ENCODE results near the gene PANK1.
"Not testable (repeated sequence)": the region's sequence is repeated elsewhere in the genome, so short reads cannot be mapped to it uniquely, and the experiment has no call there.

The PANK1 gene

DNA sequence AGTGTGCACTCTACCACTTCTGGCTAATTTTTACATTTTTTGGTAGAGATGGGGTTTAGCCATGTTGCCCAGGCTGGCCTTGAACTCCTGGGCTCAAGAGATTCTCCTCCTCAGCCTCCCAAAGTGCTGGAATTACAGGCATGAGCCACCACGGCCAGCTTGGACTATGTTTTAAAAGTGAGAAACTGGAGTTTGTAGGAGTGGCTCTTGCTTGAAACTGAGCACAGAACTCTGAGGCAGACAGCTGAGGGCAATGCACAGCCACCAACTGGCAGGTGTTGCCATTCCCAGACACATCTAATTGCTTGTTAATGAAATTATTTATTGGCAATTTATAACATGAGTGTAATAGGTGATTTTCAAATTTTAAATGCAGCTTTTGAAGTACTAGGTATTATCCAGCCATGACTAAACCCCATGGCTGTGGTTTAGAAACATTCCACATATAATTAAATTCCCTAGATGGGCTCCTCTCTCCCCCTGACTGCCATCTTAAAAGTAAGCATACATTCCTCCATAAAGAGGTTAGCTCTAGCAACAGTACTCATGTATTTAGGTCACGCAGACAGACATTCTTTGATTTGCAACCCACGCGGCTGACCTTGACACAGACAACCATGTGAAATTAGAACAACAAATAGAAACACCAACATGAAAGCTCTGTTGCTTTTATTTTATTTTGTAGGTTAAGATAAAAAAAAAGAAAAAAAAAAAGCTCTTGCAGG is 19.8 kb downstream of the PANK1 start:
- Histone ChIP-seq H3K27ac (ENCODE audit: low read depth, low read length) (no peak overlapping the region), H3K27me3 (ENCODE audit: control insufficient read depth in 1 of 2, insufficient read depth in 2 of 2, low read length in 2 of 2) (no peaks in the 10 kb centered on the region), H3K9me3 (ENCODE audit: control insufficient read depth in 1 of 2, low read length in 2 of 2) (peaks cover 0 to 8% of the 10 kb centered on the region in 2 donors), H3K9ac (ENCODE audit: low read depth in 1 of 2, low read length in 2 of 2) (no peak overlapping the region), H3K4me1 (ENCODE audit: control insufficient read depth in 1 of 2, insufficient read depth in 2 of 2, low read length in 2 of 2) (no peaks in the 10 kb centered on the region), H3K4me3 (ENCODE audit: low read depth in 1 of 2, low read length in 2 of 2) (no peak overlapping the region), H3K36me3 (ENCODE audit: control insufficient read depth in 1 of 2, insufficient read depth in 2 of 2, low read length in 2 of 2) (no peaks in the 10 kb centered on the region)

DNA sequence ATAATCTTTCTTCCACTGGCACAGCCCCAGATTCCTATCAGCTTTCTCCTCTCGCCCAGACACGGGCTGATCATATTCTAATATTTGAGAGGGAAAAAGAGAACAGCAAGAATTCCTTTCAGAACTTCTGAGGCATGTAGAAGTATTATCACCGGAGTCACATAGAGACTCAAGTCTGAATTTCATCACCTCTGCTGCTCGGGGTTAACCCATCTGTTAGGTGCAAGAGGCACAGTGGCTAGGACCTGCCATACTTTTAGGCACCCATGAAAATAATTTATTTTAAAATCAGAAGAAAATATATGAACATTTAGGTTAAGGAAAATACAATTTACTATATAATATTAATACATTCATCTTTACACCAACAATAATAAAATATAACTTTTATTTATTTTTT is 21.0 kb downstream of the PANK1 start:
- Histone ChIP-seq H3K4me3 (ENCODE audit: low read depth in 1 of 2, low read length in 2 of 2) (no peak overlapping the region), H3K27ac (ENCODE audit: low read depth, low read length) (no peak overlapping the region)

DNA sequence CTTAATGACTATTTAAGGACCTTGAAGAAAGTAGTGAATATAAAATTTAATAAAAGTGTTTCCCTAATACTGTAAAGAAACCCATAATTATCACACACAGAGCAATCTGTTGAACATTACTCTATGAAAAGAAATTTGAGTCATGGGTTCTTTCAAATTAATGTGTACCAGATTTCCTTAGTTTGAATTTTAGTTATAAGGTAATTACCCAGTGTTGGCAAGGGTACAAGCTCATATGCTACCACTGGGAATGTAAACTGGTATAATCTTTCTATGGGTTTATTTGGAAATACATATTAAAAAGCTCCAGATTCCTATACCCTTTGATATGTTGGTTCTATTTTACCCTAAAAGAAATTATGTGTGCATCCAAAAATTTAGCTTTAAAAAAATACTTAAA is 22.9 kb downstream of the PANK1 start:
- Histone ChIP-seq H3K27ac (ENCODE audit: low read depth, low read length) (no peak overlapping the region), H3K36me3 (ENCODE audit: control insufficient read depth in 1 of 2, insufficient read depth in 2 of 2, low read length in 2 of 2) (no peaks in the 10 kb centered on the region), H3K9me3 (ENCODE audit: control insufficient read depth in 1 of 2, low read length in 2 of 2) (peaks cover 0 to 10% of the 10 kb centered on the region in 2 donors), H3K4me3 (ENCODE audit: low read depth in 1 of 2, low read length in 2 of 2) (no peak overlapping the region), H3K9ac (ENCODE audit: low read depth in 1 of 2, low read length in 2 of 2) (no peak overlapping the region), H3K4me1 (ENCODE audit: control insufficient read depth in 1 of 2, insufficient read depth in 2 of 2, low read length in 2 of 2) (no peaks in the 10 kb centered on the region), H3K27me3 (ENCODE audit: control insufficient read depth in 1 of 2, insufficient read depth in 2 of 2, low read length in 2 of 2) (no peaks in the 10 kb centered on the region)

More for the DNA sequence above, 21.0 kb downstream of the PANK1 start:
- H3K36me3 ChIP-seq (ENCODE audit: control insufficient read depth in 1 of 2, insufficient read depth in 2 of 2, low read length in 2 of 2) = no peaks in the 10 kb centered on the region
- no peaks in the 10 kb centered on the region for H3K4me1 ChIP-seq (ENCODE audit: control insufficient read depth in 1 of 2, insufficient read depth in 2 of 2, low read length in 2 of 2)
- H3K9ac ChIP-seq (ENCODE audit: low read depth in 1 of 2, low read length in 2 of 2) = no peak overlapping the region
- H3K9me3 ChIP-seq (ENCODE audit: control insufficient read depth in 1 of 2, low read length in 2 of 2) = peaks cover 0 to 10% of the 10 kb centered on the region in 2 donors
- H3K27me3 ChIP-seq (ENCODE audit: control insufficient read depth in 1 of 2, insufficient read depth in 2 of 2, low read length in 2 of 2) = no peaks in the 10 kb centered on the region

DNA sequence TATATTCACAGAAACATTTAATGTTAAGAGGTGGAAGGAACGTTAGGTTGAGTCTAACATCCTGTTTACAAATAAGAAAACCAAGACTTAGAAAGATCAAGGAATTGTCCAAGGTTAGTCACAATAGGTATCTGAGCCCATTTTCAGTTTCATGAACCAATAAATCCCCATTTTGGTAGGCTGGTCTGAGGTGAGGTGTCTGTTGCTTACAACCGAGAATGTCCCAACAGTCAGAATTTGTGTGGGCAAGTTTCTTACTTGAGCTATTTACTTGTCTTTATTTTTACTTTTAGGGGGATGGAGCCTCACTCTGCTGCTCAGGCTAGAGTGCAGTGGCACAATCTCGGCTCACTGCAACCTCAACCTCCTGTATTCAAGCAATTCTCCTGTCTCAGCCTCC is 23.6 kb downstream of the PANK1 start:
- Histone ChIP-seq H3K4me3 (ENCODE audit: low read depth in 1 of 2, low read length in 2 of 2) (no peak overlapping the region), H3K4me1 (ENCODE audit: control insufficient read depth in 1 of 2, insufficient read depth in 2 of 2, low read length in 2 of 2) (no peaks in the 10 kb centered on the region), H3K9me3 (ENCODE audit: control insufficient read depth in 1 of 2, low read length in 2 of 2) (peaks cover 0 to 10% of the 10 kb centered on the region in 2 donors), H3K9ac (ENCODE audit: low read depth in 1 of 2, low read length in 2 of 2) (no peak overlapping the region), H3K36me3 (ENCODE audit: control insufficient read depth in 1 of 2, insufficient read depth in 2 of 2, low read length in 2 of 2) (no peaks in the 10 kb centered on the region), H3K27me3 (ENCODE audit: control insufficient read depth in 1 of 2, insufficient read depth in 2 of 2, low read length in 2 of 2) (no peaks in the 10 kb centered on the region), H3K27ac (ENCODE audit: low read depth, low read length) (no peak overlapping the region)

DNA sequence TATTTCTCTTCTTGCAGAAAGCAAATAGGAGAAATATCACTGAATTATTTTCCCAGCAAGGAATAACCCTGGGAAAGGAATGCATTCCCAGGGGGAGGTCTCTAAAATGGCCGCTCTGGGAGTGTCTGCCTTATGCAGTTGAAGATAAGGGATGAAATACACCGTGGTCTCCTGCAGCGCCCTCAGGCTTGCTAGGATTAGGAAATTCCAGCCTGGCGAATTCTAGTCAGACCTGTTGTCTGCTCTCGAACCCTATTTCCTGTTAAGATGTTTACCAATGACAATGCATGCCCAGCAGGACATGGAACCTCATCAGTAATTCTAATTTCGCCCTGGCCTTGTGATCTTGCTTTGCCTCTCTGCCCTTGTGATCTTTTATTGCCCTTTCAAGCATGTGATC is 24.7 kb downstream of the PANK1 start:
- H3K4me1 ChIP-seq (ENCODE audit: control insufficient read depth in 1 of 2, insufficient read depth in 2 of 2, low read length in 2 of 2); H3K4me3 ChIP-seq (ENCODE audit: low read depth in 1 of 2, low read length in 2 of 2): not testable (repeated sequence)

DNA sequence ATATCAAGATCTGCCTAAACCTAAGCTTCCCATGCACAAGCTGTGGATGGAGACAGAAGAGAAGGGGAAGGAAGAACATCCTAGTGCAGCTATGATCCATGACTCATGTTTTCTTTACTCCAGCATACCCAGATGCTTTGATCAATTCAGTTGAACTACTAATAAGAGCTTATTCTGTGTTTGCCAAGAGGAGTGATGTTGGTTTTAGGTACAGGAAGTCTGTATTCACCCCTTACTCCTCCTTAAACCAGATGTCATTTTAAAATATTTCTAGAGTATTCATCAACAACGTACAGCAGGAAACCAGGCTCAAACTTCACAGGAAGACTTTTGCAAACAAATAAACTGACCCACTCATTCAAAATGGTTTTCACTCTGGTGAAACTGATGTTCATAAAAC is 29.2 kb downstream of the PANK1 start:
- no peaks in the 10 kb centered on the region for H3K36me3 ChIP-seq (ENCODE audit: control insufficient read depth in 1 of 2, insufficient read depth in 2 of 2, low read length in 2 of 2)
- H3K4me3 ChIP-seq (ENCODE audit: low read depth in 1 of 2, low read length in 2 of 2) = no peak overlapping the region
- peaks cover 0 to 8% of the 10 kb centered on the region in 2 donors for H3K9me3 ChIP-seq (ENCODE audit: control insufficient read depth in 1 of 2, low read length in 2 of 2)
- H3K4me1 ChIP-seq (ENCODE audit: control insufficient read depth in 1 of 2, insufficient read depth in 2 of 2, low read length in 2 of 2) = no peaks in the 10 kb centered on the region
- no peak overlapping the region for H3K9ac ChIP-seq (ENCODE audit: low read depth in 1 of 2, low read length in 2 of 2)
- H3K27ac ChIP-seq (ENCODE audit: low read depth, low read length) = no peak overlapping the region
- H3K27me3 ChIP-seq (ENCODE audit: control insufficient read depth in 1 of 2, insufficient read depth in 2 of 2, low read length in 2 of 2) = no peaks in the 10 kb centered on the region

More for the DNA sequence above, 24.7 kb downstream of the PANK1 start:
- not testable (repeated sequence) for H3K36me3 ChIP-seq (ENCODE audit: control insufficient read depth in 1 of 2, insufficient read depth in 2 of 2, low read length in 2 of 2); H3K9ac ChIP-seq (ENCODE audit: low read depth in 1 of 2, low read length in 2 of 2); H3K27ac ChIP-seq (ENCODE audit: low read depth, low read length); H3K27me3 ChIP-seq (ENCODE audit: control insufficient read depth in 1 of 2, insufficient read depth in 2 of 2, low read length in 2 of 2)
- H3K9me3 ChIP-seq (ENCODE audit: control insufficient read depth in 1 of 2, low read length in 2 of 2) = peaks cover 0 to 10% of the 10 kb centered on the region in 2 donors

DNA sequence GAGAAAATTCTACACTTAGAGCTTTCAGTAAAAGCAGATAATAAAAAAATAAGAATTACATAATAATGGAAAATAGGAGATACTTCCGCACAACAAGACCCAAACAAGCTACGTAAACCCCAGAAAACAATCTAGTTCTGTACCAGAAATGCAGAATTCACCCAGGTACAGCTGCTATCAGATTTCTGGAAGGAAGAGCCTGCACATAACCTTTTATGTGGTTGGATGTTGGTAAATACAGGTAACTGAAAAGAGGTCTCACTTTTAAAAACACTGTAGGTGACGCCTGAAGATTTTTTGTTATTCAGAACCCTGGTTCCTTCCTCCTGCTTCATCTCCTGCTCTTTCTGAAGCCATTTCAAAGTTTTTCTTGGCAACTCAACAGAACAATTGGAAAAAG is 29.9 kb downstream of the PANK1 start:
- H3K36me3 ChIP-seq (ENCODE audit: control insufficient read depth in 1 of 2, insufficient read depth in 2 of 2, low read length in 2 of 2) = peaks cover 0 to under 1% of the 10 kb centered on the region in 2 donors
- H3K4me3 ChIP-seq (ENCODE audit: low read depth in 1 of 2, low read length in 2 of 2) = no peak overlapping the region
- no peaks in the 10 kb centered on the region for H3K27me3 ChIP-seq (ENCODE audit: control insufficient read depth in 1 of 2, insufficient read depth in 2 of 2, low read length in 2 of 2)
- no peak overlapping the region for H3K27ac ChIP-seq (ENCODE audit: low read depth, low read length)
- H3K9ac ChIP-seq (ENCODE audit: low read depth in 1 of 2, low read length in 2 of 2) = no peak overlapping the region
- peaks cover 0 to 1% of the 10 kb centered on the region in 2 donors for H3K9me3 ChIP-seq (ENCODE audit: control insufficient read depth in 1 of 2, low read length in 2 of 2)
- H3K4me1 ChIP-seq (ENCODE audit: control insufficient read depth in 1 of 2, insufficient read depth in 2 of 2, low read length in 2 of 2) = no peaks in the 10 kb centered on the region

DNA sequence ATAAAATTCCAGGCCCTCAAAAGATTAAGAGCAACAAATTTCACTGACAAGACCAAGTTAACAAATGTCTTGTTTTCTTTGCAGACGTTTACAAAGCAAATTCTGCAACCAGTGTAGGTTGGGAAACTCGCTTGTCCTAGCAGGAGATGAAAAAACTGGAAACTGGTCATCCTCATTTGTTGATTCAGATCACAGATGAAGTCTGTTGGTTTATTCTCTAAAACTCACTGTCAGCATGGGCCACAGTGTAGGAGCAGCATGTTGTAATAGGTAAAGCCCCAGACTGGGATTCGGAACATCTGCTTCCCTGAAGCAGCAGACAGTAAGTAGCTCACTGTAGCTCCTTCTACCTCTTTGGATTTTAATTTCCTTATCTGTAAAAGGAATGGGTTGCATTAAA is 31.5 kb downstream of the PANK1 start:
- Histone ChIP-seq H3K27me3 (ENCODE audit: control insufficient read depth in 1 of 2, insufficient read depth in 2 of 2, low read length in 2 of 2) (no peaks in the 10 kb centered on the region), H3K27ac (ENCODE audit: low read depth, low read length) (no peak overlapping the region), H3K4me3 (ENCODE audit: low read depth in 1 of 2, low read length in 2 of 2) (no peak overlapping the region), H3K9me3 (ENCODE audit: control insufficient read depth in 1 of 2, low read length in 2 of 2) (no peaks in the 10 kb centered on the region), H3K4me1 (ENCODE audit: control insufficient read depth in 1 of 2, insufficient read depth in 2 of 2, low read length in 2 of 2) (no peaks in the 10 kb centered on the region), H3K36me3 (ENCODE audit: control insufficient read depth in 1 of 2, insufficient read depth in 2 of 2, low read length in 2 of 2) (peaks cover 0 to 11% of the 10 kb centered on the region in 2 donors), H3K9ac (ENCODE audit: low read depth in 1 of 2, low read length in 2 of 2) (no peak overlapping the region)

DNA sequence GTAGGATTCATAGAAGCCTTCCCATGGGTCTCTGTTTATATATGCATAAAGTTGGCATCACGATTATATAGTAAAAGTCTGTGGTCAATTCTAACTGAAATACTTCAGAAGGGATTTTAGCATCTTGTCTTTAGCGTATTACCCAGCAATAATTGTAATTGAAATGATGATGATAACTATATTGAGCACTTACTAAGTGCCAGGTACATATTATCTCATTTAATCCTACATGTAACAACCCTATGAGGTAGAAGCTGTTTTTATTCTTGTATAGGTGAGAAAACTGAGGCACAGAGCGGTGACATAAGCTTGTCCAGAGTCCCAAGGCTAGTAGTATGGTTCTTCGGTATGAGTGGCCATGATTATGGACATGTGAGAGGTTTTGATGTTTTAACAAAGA is 33.8 kb downstream of the PANK1 start:
- H3K9me3 ChIP-seq (ENCODE audit: control insufficient read depth in 1 of 2, low read length in 2 of 2) = no peaks in the 10 kb centered on the region
- peaks cover 0 to 14% of the 10 kb centered on the region in 2 donors for H3K36me3 ChIP-seq (ENCODE audit: control insufficient read depth in 1 of 2, insufficient read depth in 2 of 2, low read length in 2 of 2)
- H3K27ac ChIP-seq (ENCODE audit: low read depth, low read length) = no peak overlapping the region
- no peaks in the 10 kb centered on the region for H3K27me3 ChIP-seq (ENCODE audit: control insufficient read depth in 1 of 2, insufficient read depth in 2 of 2, low read length in 2 of 2)
- H3K4me3 ChIP-seq (ENCODE audit: low read depth in 1 of 2, low read length in 2 of 2) = no peak overlapping the region
- no peaks in the 10 kb centered on the region for H3K4me1 ChIP-seq (ENCODE audit: control insufficient read depth in 1 of 2, insufficient read depth in 2 of 2, low read length in 2 of 2)
- no peak overlapping the region for H3K9ac ChIP-seq (ENCODE audit: low read depth in 1 of 2, low read length in 2 of 2)

DNA sequence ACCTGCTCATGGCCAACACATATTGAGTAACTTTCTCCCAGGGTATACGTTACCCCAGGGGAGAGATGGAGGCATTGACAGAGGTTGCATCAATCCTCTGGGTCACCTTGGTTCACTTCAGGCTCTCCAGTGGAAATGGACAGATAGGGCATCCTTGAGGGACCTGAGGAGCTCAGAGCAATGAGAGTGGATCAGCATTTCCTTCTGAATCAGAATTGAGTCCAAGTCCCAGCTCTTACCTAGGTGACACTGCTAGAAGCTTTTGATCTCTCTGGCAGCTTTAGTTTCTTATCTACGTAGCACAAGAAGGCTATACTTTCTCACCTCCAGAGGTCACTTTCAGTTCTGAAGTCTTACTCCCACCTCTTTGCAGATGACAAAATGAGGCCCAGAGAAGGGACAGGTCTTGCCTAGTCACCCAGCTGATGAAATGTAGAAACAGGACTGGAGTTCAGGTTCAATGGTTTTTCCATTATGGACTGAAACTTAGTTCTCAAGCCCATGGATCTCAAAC is 35.2 kb downstream of the PANK1 start:
- H3K4me3 ChIP-seq (ENCODE audit: low read depth in 1 of 2, low read length in 2 of 2) = no peak overlapping the region
- no peaks in the 10 kb centered on the region for H3K9me3 ChIP-seq (ENCODE audit: control insufficient read depth in 1 of 2, low read length in 2 of 2)
- peaks cover 0 to 14% of the 10 kb centered on the region in 2 donors for H3K36me3 ChIP-seq (ENCODE audit: control insufficient read depth in 1 of 2, insufficient read depth in 2 of 2, low read length in 2 of 2)
- H3K9ac ChIP-seq (ENCODE audit: low read depth in 1 of 2, low read length in 2 of 2) = no peak overlapping the region
- no peaks in the 10 kb centered on the region for H3K27me3 ChIP-seq (ENCODE audit: control insufficient read depth in 1 of 2, insufficient read depth in 2 of 2, low read length in 2 of 2)
- no peak overlapping the region for H3K27ac ChIP-seq (ENCODE audit: low read depth, low read length)
- no peaks in the 10 kb centered on the region for H3K4me1 ChIP-seq (ENCODE audit: control insufficient read depth in 1 of 2, insufficient read depth in 2 of 2, low read length in 2 of 2)

Measured in duodenal mucosa (tissue), 2 donors.